RWPE1 (cell line): ENCODE data around the gene CBFA2T2.

Source experiments
- CTCF ChIA-PET: fragments of 350-600 bp; sonication (Branson Sonifier 250); formaldehyde crosslinking; extraction: SDS; loops from one replicate; lab custom pipeline; 2021; lab: Yijun Ruan, JAX
- POLR2A ChIA-PET: fragments of 400-600 bp; formaldehyde crosslinking; extraction: SDS; loops from one replicate; lab custom pipeline; 2020; ENCODE audit warnings: antibody characterized with exemption; ENCODE audit not compliant: low non-redundant PET; lab: Yijun Ruan, JAX
- DNase-seq: peaks from one replicate; pipeline ENCODE4 v3.0.0; 2012; ENCODE audit warnings: low spot score
- H3K27ac ChIP-seq: fragments of 450-650 bp; 2 replicates; pipeline ENCODE4 v1.5.1; 2017
- TF ChIP-seq, protein P1 (sequence below): fragments of 450-650 bp; conservative IDR thresholded peaks from 2 replicates; pipeline ENCODE4 v1.5.1; 2017; ENCODE audit warnings: low read depth, mild to moderate bottlenecking

The CBFA2T2 gene

DNA sequence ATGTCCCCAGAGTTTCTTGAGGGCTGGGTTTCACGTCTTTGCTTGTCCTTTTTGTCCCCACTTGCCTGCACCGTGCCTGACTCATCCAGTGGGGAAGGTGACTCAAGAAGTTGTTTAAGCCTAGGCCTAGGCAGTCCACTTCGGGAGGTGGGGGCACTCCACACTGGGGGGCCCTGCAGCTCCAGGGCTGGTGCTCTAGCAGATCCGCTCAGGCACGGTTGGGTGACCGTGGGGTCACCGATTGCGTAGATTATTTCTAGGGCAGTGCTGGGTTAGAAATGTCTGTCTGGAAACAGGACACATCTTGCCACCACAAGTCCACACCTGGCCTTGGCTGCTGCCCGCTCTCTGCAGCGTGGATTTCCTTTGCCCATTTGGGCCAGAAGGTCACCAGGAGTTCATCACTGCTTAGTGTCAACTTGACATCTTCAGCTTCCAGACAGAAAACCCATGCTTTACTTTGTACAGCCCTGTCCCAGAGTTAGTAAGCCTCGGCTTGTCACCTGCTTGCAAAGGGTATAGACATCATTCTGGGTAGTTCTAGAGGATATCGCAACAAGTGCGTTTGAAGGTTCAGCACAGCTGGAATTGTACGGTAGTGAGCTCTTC lies 158.6 kb downstream of the CBFA2T2 start:
- ChIA-PET POLR2A (no interaction called here), CTCF (interaction anchor here (4.0 kb wide), 1 partner anchor 20 kb away, joined by 25 read pairs; no protein-coding TSS in a partner anchor)
- H3K27ac ChIP-seq: peak overlapping the region; percentile 82
- DNase-seq: peak; percentile 41
- TF ChIP-seq, protein P1, sequence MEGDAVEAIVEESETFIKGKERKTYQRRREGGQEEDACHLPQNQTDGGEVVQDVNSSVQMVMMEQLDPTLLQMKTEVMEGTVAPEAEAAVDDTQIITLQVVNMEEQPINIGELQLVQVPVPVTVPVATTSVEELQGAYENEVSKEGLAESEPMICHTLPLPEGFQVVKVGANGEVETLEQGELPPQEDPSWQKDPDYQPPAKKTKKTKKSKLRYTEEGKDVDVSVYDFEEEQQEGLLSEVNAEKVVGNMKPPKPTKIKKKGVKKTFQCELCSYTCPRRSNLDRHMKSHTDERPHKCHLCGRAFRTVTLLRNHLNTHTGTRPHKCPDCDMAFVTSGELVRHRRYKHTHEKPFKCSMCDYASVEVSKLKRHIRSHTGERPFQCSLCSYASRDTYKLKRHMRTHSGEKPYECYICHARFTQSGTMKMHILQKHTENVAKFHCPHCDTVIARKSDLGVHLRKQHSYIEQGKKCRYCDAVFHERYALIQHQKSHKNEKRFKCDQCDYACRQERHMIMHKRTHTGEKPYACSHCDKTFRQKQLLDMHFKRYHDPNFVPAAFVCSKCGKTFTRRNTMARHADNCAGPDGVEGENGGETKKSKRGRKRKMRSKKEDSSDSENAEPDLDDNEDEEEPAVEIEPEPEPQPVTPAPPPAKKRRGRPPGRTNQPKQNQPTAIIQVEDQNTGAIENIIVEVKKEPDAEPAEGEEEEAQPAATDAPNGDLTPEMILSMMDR: no peak

DNA sequence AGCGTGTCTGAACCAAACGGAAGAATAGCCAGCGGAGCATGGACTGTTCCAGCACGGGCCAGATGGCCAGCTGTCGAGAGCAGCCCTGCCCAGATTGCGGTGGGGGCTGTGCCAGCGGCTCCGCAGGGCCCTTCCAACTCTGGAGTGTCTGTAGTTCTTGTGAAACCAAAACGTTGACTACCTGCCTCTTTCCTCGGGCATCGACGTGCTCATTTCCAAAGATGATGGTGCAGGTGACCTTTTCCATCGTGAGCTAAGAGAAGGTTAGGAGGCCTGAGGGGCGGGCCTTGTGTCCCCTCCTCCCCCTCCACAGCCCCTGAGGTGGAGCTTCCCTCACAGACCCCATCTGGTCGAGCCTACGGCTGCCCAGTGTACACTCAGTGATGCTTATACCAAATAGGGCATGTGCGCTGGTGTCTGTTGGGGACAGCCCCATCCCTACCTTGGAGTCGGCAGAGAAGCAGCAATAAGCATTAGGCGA lies 159.3 kb downstream of the CBFA2T2 start:
- CTCF ChIA-PET: interaction anchor here (4.0 kb wide), 1 partner anchor 19 kb away, joined by 25 read pairs; no protein-coding TSS in a partner anchor
- peak overlapping the region; percentile 4; the same call in 1 of the 2 replicates for H3K27ac ChIP-seq
- DNase-seq: no peak
- TF ChIP-seq, protein P1: no peak
- POLR2A ChIA-PET: no interaction called here

DNA sequence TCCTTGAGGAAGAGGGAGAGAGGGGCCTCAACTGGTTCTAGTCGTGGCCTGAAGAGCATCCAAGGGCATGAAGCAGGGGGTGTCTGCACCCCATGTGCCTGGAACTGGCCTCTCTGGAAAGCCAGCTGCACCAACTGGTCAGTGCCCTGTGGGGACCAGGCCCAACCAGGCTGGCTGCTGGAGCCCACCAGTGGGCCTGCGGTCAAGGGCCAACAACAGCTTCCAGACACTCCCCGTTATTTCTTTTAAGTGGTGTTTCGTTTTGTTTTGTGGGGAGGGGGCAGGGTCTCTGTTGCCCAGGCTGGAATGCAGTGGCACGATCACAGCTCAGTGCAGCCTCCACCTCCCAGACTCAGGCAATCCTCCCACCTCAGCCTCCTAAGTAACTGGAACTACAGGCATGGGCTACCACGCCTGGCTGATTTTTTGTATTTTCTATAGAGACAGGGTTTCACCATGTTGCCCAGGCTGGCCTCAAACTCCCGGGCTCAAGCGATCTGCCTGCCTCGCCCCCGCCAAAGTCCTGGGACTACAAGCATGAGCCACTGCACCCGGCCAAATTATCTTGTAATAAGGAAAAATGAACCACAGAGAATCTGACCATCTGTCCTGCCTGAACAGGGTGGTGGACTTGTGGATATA lies 160.3 kb downstream of the CBFA2T2 start:
- no peak for DNase-seq
- TF ChIP-seq, protein P1: no peak
- H3K27ac ChIP-seq: peak overlapping the region; percentile 20
- POLR2A ChIA-PET: interaction anchor here (0.7 kb wide), 1 partner anchor 162 kb away, joined by 4 read pairs; no protein-coding TSS in a partner anchor
- CTCF ChIA-PET: interaction anchor here (0.6 to 4.0 kb wide), 4 partner anchors 11 to 318 kb away, joined by 3 to 25 read pairs (median 4); no protein-coding TSS in a partner anchor

DNA sequence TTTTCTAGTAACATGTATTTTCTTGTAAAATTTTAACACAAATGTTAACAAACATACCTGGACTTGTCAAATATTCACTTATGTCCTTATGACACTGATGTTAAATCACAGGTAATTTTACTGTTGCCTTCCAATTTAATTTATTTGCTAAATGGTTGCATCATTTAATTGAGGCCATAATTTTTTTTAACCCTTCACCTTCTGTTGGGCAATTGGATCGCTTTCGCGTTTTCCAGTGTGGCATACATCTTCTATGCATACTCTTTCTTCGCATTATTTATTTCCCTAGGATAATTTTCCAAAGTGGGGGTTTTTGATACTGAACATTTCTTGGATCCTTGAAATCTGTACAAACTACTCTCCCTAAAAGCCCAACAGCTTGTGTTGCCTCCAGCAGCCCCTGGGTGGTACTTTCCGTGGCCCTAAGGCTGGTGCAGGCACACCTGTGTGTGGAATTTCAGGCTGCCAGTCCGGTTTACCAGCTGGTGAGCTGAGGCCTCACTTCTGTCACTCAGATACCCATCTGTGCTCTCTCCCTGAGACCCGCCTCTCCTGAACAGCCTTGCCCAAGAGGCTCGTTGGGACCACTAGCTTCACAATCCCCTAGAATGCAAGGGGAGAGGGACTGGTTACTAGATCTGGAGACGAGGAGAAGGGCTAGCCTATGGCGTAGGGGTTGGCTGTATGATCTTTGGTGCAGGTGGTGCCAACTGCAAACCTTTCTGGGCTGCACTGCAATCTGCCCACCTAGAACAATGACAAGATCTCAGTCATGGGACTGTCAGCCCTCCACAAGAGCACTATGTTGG lies 161.1 kb downstream of the CBFA2T2 start:
- DNase-seq: peak; percentile 78
- H3K27ac ChIP-seq: peak overlapping the region; percentile 20; the same call in 1 of the 2 replicates
- ChIA-PET CTCF (interaction anchor here (0.6 to 1.4 kb wide), 5 partner anchors 11 to 193 kb away, joined by 3 to 4 read pairs (median 3); no protein-coding TSS in a partner anchor), POLR2A (no interaction called here)
- TF ChIP-seq, protein P1: no peak

DNA sequence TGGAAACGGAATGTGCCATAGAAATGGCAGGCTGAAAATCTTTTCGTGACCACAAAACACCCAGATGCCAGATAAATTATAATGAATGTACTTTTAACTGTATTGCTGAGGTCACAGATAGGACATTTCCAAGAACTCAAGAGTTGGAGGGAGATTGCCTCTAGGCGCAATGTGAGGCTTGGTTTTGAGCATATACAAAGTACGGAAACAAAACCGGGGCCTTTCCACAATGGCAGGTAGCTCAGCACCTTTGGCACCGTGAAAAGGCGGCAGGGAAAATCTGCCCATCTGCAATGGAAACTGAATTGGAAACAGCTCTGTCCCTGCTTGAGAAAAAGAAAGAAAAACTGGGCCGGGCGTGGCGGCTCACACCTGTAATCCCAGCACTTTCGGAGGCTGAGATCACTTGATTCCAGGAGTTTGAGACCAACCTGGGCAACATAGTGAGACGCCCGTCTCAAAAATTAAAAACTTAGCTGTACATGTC lies 161.7 kb downstream of the CBFA2T2 start:
- CTCF ChIA-PET: interaction anchor here (0.6 to 1.4 kb wide), 3 partner anchors 12 to 25 kb away, joined by 3 to 4 read pairs (median 3); no protein-coding TSS in a partner anchor

More for the DNA sequence above, 161.7 kb downstream of the CBFA2T2 start:
- no peak for DNase-seq
- no peak overlapping the region for H3K27ac ChIP-seq
- POLR2A ChIA-PET: no interaction called here
- TF ChIP-seq, protein P1: no peak
